K562 (cell line): Measurements from ENCODE around the gene OCEL1. TPM values are rescaled to one million over a fixed set of nuclear protein-coding genes. Genes with fewer than 3 reads are reported as not detected.

Experiments
- ATF1 ChIP-seq, 2 experiments: fragments of 450-650 bp in 1 of 2; IDR thresholded peaks; 2 replicates each; pipeline ENCODE4 v1.6.1; 2016; ENCODE audit warnings: missing compliant biosample characterization in 1 of 2, missing genetic modification characterization in 1 of 2
- EP300 ChIP-seq: IDR thresholded peaks from 2 replicates; pipeline ENCODE4 v1.6.1; 2012; ENCODE audit warnings: low read length, improper control_type of control experiment
- FOXJ3 ChIP-seq: sonication (generic); formaldehyde crosslinking; IDR thresholded peaks from 2 replicates; pipeline ENCODE4 v1.4.0; 2020; ENCODE audit warnings: mild to moderate bottlenecking, missing genetic modification reagents
- HDGF ChIP-seq: fragments of 450-650 bp; IDR thresholded peaks from 2 replicates; pipeline ENCODE4 v1.6.1; 2016
- ILF3 ChIP-seq: fragments of 450-650 bp; IDR thresholded peaks from 2 replicates; pipeline ENCODE4 v1.6.1; 2018; ENCODE audit warnings: antibody characterized with exemption, mild to moderate bottlenecking, moderate library complexity, borderline replicate concordance
- KAT7 ChIP-seq: sonication (generic); formaldehyde crosslinking; IDR thresholded peaks from 2 replicates; pipeline ENCODE4 v1.8.0; 2022; ENCODE audit warnings: missing genetic modification reagents, mild to moderate bottlenecking, borderline replicate concordance
- KLF16 ChIP-seq: IDR thresholded peaks from 2 replicates; pipeline ENCODE4 v1.6.1; 2016; ENCODE audit warnings: antibody characterized with exemption
- LEF1 ChIP-seq: fragments of 450-650 bp; IDR thresholded peaks from 2 replicates; pipeline ENCODE4 v1.6.1; 2016; ENCODE audit warnings: mild to moderate bottlenecking
- MYC ChIP-seq, 2 experiments: fragments of 250-450 bp in 1 of 2; sonication (Bioruptor Pico) in 1 of 2; IDR thresholded peaks; 2 replicates each; pipeline versions ENCODE4 v1.5.1 to v1.6.1; 2012 to 2021; ENCODE audit warnings: low read depth in 2 of 2, borderline replicate concordance in 1 of 2, improper control_type of control experiment in 1 of 2, low read length in 1 of 2, mild to moderate bottlenecking in 1 of 2, moderate library complexity in 1 of 2
- NBN ChIP-seq: fragments of 450-650 bp; IDR thresholded peaks from 2 replicates; pipeline ENCODE4 v1.6.1; 2016; ENCODE audit warnings: low read depth, mild to moderate bottlenecking
- NFRKB ChIP-seq: fragments of 450-650 bp; IDR thresholded peaks from 2 replicates; pipeline ENCODE4 v1.6.1; 2016; ENCODE audit warnings: low read depth
- NRF1 ChIP-seq, 2 experiments: fragments of 450-650 bp; IDR thresholded peaks in 1 of 2; conservative IDR thresholded peaks in 1 of 2; 2 replicates each; pipeline ENCODE4 v1.6.1; 2014; ENCODE audit warnings: mild to moderate bottlenecking in 2 of 2
- OTX1 ChIP-seq: fragments of 450-650 bp; formaldehyde crosslinking; IDR thresholded peaks from 2 replicates; pipeline ENCODE4 v1.4.0; 2022; ENCODE audit warnings: mild to moderate bottlenecking
- PHTF2 ChIP-seq: fragments of 250-450 bp; sonication (Bioruptor Pico); IDR thresholded peaks from 2 replicates; pipeline ENCODE4 v1.5.0; 2021; ENCODE audit warnings: mild to moderate bottlenecking
- SMAD3 ChIP-seq: fragments of 450-650 bp; formaldehyde crosslinking; conservative IDR thresholded peaks from 2 replicates; pipeline ENCODE4 v1.4.0; 2020; ENCODE audit warnings: mild to moderate bottlenecking
- ZEB2 ChIP-seq: fragments of 450-650 bp; IDR thresholded peaks from 2 replicates; pipeline ENCODE4 v1.6.1; 2016
- ZNF124 ChIP-seq: sonication (generic); formaldehyde crosslinking; IDR thresholded peaks from 2 replicates; pipeline ENCODE4 v1.8.1; 2022; ENCODE audit warnings: missing genetic modification reagents
- ZNF146 ChIP-seq: IDR thresholded peaks from one replicate; pipeline ENCODE4 v1.6.1; 2018; ENCODE audit warnings: missing compliant biosample characterization; ENCODE audit not compliant: unreplicated experiment
- ZNF217 ChIP-seq: sonication (generic); formaldehyde crosslinking; IDR thresholded peaks from 2 replicates; pipeline ENCODE4 v1.8.0; 2022; ENCODE audit warnings: mild to moderate bottlenecking, missing genetic modification reagents
- ZSCAN32 ChIP-seq: fragments of 450-650 bp; formaldehyde crosslinking; IDR thresholded peaks from 2 replicates; pipeline ENCODE4 v1.4.0; 2020; ENCODE audit warnings: mild to moderate bottlenecking, moderate library complexity
- polyA plus RNA-seq, 8 experiments: library from polyadenylated mRNA; depleted of rRNA in 4 of 8; stranded (reverse) in 5 of 8; unstranded in 3 of 8; fragments of >200 nt; fragmentation: Nextera tagmentation in 2 of 8; fragmentation: Illumina TruSeq in 1 of 8; extraction: Ambion mirVana in 2 of 8; extraction: Trizol in 1 of 8; gene quantifications; 2 replicates each; pipeline versions ENCODE4 v1.2.1 to v1.2.3, GENCODE V29; 2011 to 2014; ENCODE audit warnings: inconsistent platforms in 1 of 8, missing spikeins in 1 of 8
- total RNA-seq, 7 experiments: library from RNA; depleted of rRNA in 6 of 7; stranded (reverse); fragments of >200 nt in 6 of 7; fragmentation: Illumina TruSeq in 2 of 7; extraction: Trizol in 2 of 7; gene quantifications; 2 replicates each; pipeline versions ENCODE4 v1.2.1 to v1.2.3, GENCODE V29; 2011 to 2021; ENCODE audit warnings: low replicate concordance in 1 of 7
- TF ChIP-seq, protein P1 (sequence below): fragments of 250-450 bp; sonication (Bioruptor Pico); IDR thresholded peaks from 2 replicates; pipeline ENCODE4 v1.8.0; 2021; ENCODE audit warnings: moderate library complexity, mild to moderate bottlenecking, inconsistent platforms
- TF ChIP-seq, protein P2 (sequence below): fragments of 250-450 bp; sonication (Bioruptor Pico); IDR thresholded peaks from 2 replicates; pipeline ENCODE4 v1.8.0; 2022; ENCODE audit warnings: inconsistent platforms
- TF ChIP-seq, protein P3 (sequence below): sonication (generic); formaldehyde crosslinking; IDR thresholded peaks from 2 replicates; pipeline ENCODE4 v1.4.0; 2020; ENCODE audit warnings: mild to moderate bottlenecking, missing genetic modification reagents
- TF ChIP-seq, protein P4 (sequence below): fragments of 450-650 bp; formaldehyde crosslinking; IDR thresholded peaks from 2 replicates; pipeline ENCODE4 v1.4.0; 2022; ENCODE audit warnings: missing genetic modification characterization

The OCEL1 gene
- total and polyA plus RNA-seq, 9 of the 15 experiments (the other 6 are each of a cell fraction or from before 2014, with no cell fraction given), result 8.0 to 38.0 (median 12.4) TPM

DNA sequence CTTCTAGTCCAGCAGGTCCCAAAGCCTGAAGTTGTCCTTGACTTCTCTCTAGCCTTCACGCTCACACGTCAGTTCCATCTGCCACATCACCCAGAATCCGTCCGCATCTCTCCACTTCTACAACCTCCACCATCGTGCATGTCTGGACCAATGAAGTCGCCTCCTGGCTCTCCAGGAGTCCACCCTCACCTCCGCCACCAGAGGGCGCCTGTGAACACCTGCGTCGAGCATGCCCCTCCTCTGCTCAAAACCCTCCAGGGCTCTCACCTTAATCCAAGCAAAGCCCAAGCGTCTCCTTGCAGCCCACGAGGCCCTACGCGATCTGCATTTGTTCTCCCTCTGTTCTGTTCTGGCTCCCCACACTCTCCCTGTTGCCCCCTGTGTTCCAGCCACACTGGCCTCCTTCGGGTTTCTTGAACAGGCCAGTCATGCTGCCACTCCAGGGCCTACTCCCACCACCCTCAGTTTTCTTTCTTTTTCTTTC, 34.9 kb downstream of the OCEL1 start (continued):
- no peak for TF ChIP-seq ATF1 (CRISPR knock-in tag; IDR thresholded peaks at IDR 0.05)
- peak; percentile 63 for TF ChIP-seq ATF1 (tag; IDR thresholded peaks at IDR 0.05)
- no peak for TF ChIP-seq ZNF217
- peak; percentile 73; the same call in 1 of the 2 replicates for TF ChIP-seq ZEB2
- TF ChIP-seq, protein P1, sequence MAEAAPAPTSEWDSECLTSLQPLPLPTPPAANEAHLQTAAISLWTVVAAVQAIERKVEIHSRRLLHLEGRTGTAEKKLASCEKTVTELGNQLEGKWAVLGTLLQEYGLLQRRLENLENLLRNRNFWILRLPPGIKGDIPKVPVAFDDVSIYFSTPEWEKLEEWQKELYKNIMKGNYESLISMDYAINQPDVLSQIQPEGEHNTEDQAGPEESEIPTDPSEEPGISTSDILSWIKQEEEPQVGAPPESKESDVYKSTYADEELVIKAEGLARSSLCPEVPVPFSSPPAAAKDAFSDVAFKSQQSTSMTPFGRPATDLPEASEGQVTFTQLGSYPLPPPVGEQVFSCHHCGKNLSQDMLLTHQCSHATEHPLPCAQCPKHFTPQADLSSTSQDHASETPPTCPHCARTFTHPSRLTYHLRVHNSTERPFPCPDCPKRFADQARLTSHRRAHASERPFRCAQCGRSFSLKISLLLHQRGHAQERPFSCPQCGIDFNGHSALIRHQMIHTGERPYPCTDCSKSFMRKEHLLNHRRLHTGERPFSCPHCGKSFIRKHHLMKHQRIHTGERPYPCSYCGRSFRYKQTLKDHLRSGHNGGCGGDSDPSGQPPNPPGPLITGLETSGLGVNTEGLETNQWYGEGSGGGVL (CRISPR knock-in tag), result no peak
- no peak for TF ChIP-seq NFRKB
- peak; percentile 93; the same call in 1 of the 2 replicates for TF ChIP-seq HDGF
- no peak for TF ChIP-seq PHTF2
- no peak for TF ChIP-seq ZSCAN32
- peak; percentile 80 for TF ChIP-seq MYC (IDR thresholded peaks at IDR 0.05; ENCODE audit: low read depth, low read length)
- TF ChIP-seq MYC (CRISPR knock-in tag; IDR thresholded peaks at IDR 0.05; ENCODE audit: borderline replicate concordance, low read depth), result no peak
- TF ChIP-seq LEF1, result no peak
- TF ChIP-seq, protein P2, sequence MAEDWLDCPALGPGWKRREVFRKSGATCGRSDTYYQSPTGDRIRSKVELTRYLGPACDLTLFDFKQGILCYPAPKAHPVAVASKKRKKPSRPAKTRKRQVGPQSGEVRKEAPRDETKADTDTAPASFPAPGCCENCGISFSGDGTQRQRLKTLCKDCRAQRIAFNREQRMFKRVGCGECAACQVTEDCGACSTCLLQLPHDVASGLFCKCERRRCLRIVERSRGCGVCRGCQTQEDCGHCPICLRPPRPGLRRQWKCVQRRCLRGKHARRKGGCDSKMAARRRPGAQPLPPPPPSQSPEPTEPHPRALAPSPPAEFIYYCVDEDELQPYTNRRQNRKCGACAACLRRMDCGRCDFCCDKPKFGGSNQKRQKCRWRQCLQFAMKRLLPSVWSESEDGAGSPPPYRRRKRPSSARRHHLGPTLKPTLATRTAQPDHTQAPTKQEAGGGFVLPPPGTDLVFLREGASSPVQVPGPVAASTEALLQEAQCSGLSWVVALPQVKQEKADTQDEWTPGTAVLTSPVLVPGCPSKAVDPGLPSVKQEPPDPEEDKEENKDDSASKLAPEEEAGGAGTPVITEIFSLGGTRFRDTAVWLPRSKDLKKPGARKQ, result no peak
- 0 out of 2 replicates have a peak, but pooled peaks have one; percentile 25 for TF ChIP-seq OTX1 (CRISPR knock-in tag)
- TF ChIP-seq EP300, result 0 out of 2 replicates have a peak, but pooled peaks have one; percentile 19
- TF ChIP-seq ZNF124 (CRISPR knock-in tag), result no peak
- 0 out of 2 replicates have a peak, but pooled peaks have one; percentile 81 for TF ChIP-seq NBN
- 0 out of 2 replicates have a peak, but pooled peaks have one; percentile 70 for TF ChIP-seq KLF16
- TF ChIP-seq, protein P3, sequence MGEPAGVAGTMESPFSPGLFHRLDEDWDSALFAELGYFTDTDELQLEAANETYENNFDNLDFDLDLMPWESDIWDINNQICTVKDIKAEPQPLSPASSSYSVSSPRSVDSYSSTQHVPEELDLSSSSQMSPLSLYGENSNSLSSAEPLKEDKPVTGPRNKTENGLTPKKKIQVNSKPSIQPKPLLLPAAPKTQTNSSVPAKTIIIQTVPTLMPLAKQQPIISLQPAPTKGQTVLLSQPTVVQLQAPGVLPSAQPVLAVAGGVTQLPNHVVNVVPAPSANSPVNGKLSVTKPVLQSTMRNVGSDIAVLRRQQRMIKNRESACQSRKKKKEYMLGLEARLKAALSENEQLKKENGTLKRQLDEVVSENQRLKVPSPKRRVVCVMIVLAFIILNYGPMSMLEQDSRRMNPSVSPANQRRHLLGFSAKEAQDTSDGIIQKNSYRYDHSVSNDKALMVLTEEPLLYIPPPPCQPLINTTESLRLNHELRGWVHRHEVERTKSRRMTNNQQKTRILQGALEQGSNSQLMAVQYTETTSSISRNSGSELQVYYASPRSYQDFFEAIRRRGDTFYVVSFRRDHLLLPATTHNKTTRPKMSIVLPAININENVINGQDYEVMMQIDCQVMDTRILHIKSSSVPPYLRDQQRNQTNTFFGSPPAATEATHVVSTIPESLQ (CRISPR knock-in tag), result no peak
- TF ChIP-seq, protein P4, sequence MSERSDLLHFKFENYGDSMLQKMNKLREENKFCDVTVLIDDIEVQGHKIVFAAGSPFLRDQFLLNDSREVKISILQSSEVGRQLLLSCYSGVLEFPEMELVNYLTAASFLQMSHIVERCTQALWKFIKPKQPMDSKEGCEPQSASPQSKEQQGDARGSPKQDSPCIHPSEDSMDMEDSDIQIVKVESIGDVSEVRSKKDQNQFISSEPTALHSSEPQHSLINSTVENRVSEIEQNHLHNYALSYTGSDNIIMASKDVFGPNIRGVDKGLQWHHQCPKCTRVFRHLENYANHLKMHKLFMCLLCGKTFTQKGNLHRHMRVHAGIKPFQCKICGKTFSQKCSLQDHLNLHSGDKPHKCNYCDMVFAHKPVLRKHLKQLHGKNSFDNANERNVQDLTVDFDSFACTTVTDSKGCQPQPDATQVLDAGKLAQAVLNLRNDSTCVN (CRISPR knock-in tag), result peak; percentile 66; the same call in 1 of the 2 replicates
- 0 out of 2 replicates have a peak, but pooled peaks have one; percentile 9 for TF ChIP-seq SMAD3 (CRISPR knock-in tag)
- TF ChIP-seq NRF1 (conservative IDR thresholded peaks at IDR 0.05 in 1 of 2, IDR thresholded peaks at IDR 0.05 in 1 of 2), result peak; percentile 32 to 62; a peak in 3 of 4 replicates
- no peak for TF ChIP-seq ILF3
- no peak for TF ChIP-seq FOXJ3
- no peak for TF ChIP-seq ZNF146 (CRISPR knock-in tag)
- TF ChIP-seq KAT7 (CRISPR knock-in tag), result no peak
